Right lobe of liver (tissue), 6 donors: ENCODE data around the gene ANKRD44. TPM values are rescaled to one million over a fixed set of nuclear protein-coding genes. Genes with fewer than 3 reads are reported as not detected.

Source experiments
- ATAC-seq, 4 donors: fragments of 200-7000 bp; cut with Tn5 transposase; one replicate each; pipeline ENCODE4 v1.9.1; 2020; ENCODE audit warnings: mild to moderate bottlenecking in 4 of 4, moderate library complexity in 4 of 4
- DNase-seq, 3 donors: peaks; one replicate each; pipeline ENCODE4 v3.0.0-alpha.2; 2020
- H3K27ac ChIP-seq, 3 donors: fragments of 200-600 bp; one replicate each; pipeline ENCODE4 v1.8.0; 2022
- H3K27me3 ChIP-seq, 2 donors: fragments of 200-600 bp; one replicate each; pipeline ENCODE4 v1.8.0; 2022
- H3K36me3 ChIP-seq, 4 donors: fragments of 200-600 bp; sonication (generic) in 1 of 4; one replicate each; pipeline versions ENCODE4 v1.5.1 to v1.8.0; 2017 to 2022; ENCODE audit warnings: control low read depth in 1 of 4
- H3K4me1 ChIP-seq, 4 donors: fragments of 200-600 bp; sonication (generic) in 1 of 4; one replicate each; pipeline versions ENCODE4 v1.5.1 to v1.8.0; 2017 to 2022; ENCODE audit warnings: control low read depth in 1 of 4
- H3K4me3 ChIP-seq, 3 donors: fragments of 200-600 bp; one replicate each; pipeline ENCODE4 v1.8.0; 2022
- H3K9me3 ChIP-seq, 4 donors: fragments of 200-600 bp; sonication (generic) in 1 of 4; one replicate each; pipeline versions ENCODE4 v1.5.1 to v1.8.0; 2017 to 2022; ENCODE audit warnings: control low read depth in 1 of 4
- CTCF ChIP-seq, 4 donors: fragments of 200-600 bp in 3 of 4; fragments of 450-650 bp in 1 of 4; IDR thresholded peaks; one replicate each; pipeline versions ENCODE4 v1.5.1 to v1.8.0; 2016 to 2022; ENCODE audit warnings: antibody characterized with exemption in 4 of 4, mild to moderate bottlenecking in 2 of 4
- POLR2A ChIP-seq: fragments of 450-650 bp; IDR thresholded peaks from one replicate; pipeline ENCODE4 v1.6.1; 2017; ENCODE audit warnings: antibody characterized with exemption, mild to moderate bottlenecking
- WGBS: methylation state at CpG from one replicate; pipeline ENCODE4 v1.1.6; 2018; ENCODE audit warnings: low coverage, low lambda C conversion rate; ENCODE audit not compliant: insufficient coverage; ENCODE audit errors: missing lambda C conversion rate; 5-methylcytosine and 5-hydroxymethylcytosine counted together
- intact Hi-C, 2 donors: fragments of 100-400 bp; cut with DNase I; formaldehyde crosslinking; loops; one replicate each; pipeline versions ENCODE4 v1.11.2 to v1.14.1; 2022
- total RNA-seq, 6 experiments: library from RNA; depleted of rRNA in 2 of 6; stranded (reverse); fragments of >200 nt in 2 of 6; fragmentation: NEBNext Ultra II Directional in 3 of 6; extraction: Animal tissue kit (Norgen Biotek cat#: 25700) in 3 of 6; gene quantifications; one replicate each; pipeline versions ENCODE4 v1.1.0 to v1.2.4, GENCODE V29; 2016 to 2023
- donor health status: DM: no; HTN: yes; CAD: no.
- donor health status: DM: no; HTN: no; CAD: no.
- donor health status: DM: no; HTN: no; CAD: no.
- donor health status: DM: no; HTN: yes; CAD: no.
- donor health status: DM: no; HTN: yes; CAD: no.

ANKRD44 gene
- total RNA-seq, 6 experiments from 2014 or later: 7.9 to 19.5 (median 13.3) TPM

DNA sequence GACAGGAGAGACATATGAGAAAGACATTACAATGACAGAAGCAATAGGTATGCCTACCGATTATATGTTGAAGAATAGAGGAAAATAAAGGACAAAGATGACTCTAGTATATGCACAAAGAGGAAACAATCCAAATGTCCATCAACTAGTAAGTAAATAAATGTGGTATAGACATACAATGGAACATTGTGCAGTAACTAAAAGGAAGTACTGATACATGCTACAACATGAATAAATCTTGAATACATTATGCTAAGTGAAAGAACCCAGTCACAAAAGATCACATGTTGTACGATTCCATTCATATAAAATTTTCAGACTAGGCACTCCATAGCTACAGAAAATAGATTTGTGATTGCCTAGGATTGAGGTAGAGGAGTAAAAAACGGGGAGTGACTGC is 355.5 kb downstream of the ANKRD44 start:
- no peak for ATAC-seq
- H3K4me3 ChIP-seq: no peak overlapping the region
- peaks cover 0 to 5% (median 2%) of the 10 kb centered on the region in 4 donors for H3K4me1 ChIP-seq
- WGBS: 39% methylated on average over 3 of the region's 3 CpGs
- H3K9me3 ChIP-seq: no peaks in the 10 kb centered on the region
- intact Hi-C loops: no loop called here
- TF ChIP-seq POLR2A: no peak
- H3K36me3 ChIP-seq: no peaks in the 10 kb centered on the region
- H3K27me3 ChIP-seq: no peaks in the 10 kb centered on the region
- no peak for DNase-seq
- no peak overlapping the region for H3K27ac ChIP-seq

DNA sequence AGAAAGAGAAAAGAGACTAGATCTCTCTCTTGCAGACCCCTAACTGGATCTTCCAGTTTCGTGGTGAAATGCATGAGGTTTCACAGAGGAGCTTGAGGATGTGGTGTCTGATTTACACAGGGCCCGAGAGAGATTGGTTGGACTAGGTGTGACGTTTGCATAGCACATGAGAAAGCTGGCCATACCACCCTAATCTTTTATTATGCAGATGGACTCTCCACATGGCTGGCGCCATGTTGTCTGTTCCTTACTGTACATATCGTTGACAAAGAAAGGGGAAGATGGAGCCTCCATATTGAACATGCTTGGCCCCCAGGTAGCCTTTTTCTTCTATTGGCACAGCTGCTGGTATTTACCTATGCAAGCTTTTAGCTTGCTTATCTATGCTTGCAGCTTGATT is 356.6 kb downstream of the ANKRD44 start:
- 90% methylated on average over 2 of the region's 5 CpGs for WGBS
- no peaks in the 10 kb centered on the region for H3K36me3 ChIP-seq
- intact Hi-C loops: no loop called here
- no peak overlapping the region for H3K4me3 ChIP-seq
- TF ChIP-seq POLR2A: no peak
- no peak for TF ChIP-seq CTCF (IDR thresholded peaks at IDR 0.05)
- H3K27ac ChIP-seq: no peak overlapping the region
- no peaks in the 10 kb centered on the region for H3K4me1 ChIP-seq
- DNase-seq (no peak), ATAC-seq (no peak)
- no peaks in the 10 kb centered on the region for H3K9me3 ChIP-seq
- H3K27me3 ChIP-seq: no peaks in the 10 kb centered on the region

DNA sequence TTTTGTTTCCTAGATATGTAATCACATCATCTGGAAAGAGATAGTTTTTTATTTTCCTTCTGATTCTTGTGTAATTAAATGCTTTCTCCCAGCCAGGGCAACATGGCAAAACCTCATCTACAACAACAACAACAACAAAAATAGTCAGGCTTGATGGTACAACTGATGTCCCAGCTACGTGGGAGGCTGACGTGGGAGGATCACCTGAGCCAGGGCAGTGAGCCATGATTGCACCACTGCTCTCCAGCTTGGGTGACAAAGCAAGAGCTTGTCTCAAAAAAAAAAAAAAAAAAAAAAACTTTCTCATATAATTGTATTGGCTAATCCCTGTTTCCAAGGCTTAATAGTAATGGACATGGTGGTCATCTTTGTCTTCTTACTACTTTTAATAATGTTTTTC is 357.6 kb downstream of the ANKRD44 start:
- H3K4me3 ChIP-seq: no peak overlapping the region
- no peak overlapping the region for H3K27ac ChIP-seq
- no peak for TF ChIP-seq POLR2A
- TF ChIP-seq CTCF (IDR thresholded peaks at IDR 0.05): no peak
- H3K4me1 ChIP-seq: no peaks in the 10 kb centered on the region
- ATAC-seq (no peak), DNase-seq (no peak)
- 51% methylated on average over 2 of the region's 2 CpGs for WGBS
- no peaks in the 10 kb centered on the region for H3K36me3 ChIP-seq
- no peaks in the 10 kb centered on the region for H3K9me3 ChIP-seq
- intact Hi-C loops: no loop called here
- H3K27me3 ChIP-seq: no peaks in the 10 kb centered on the region

- ATAC-seq: no peak
- no peak for DNase-seq
- WGBS: 31% methylated on average over 1 of the region's 2 CpGs
- Histone ChIP-seq H3K4me1 (no peaks in the 10 kb centered on the region), H3K9me3 (no peaks in the 10 kb centered on the region), H3K4me3 (no peak overlapping the region), H3K36me3 (no peaks in the 10 kb centered on the region), H3K27ac (no peak overlapping the region), H3K27me3 (no peaks in the 10 kb centered on the region)
- intact Hi-C loops: no loop called here
- TF ChIP-seq POLR2A (no peak), CTCF (IDR thresholded peaks at IDR 0.05) (no peak)
These were observed 358.6 kb downstream of the ANKRD44 start for GRCh38 chr2:196951973-196952372.

GRCh38 chr2:196949116-196949515 is 361.5 kb downstream of the ANKRD44 start:
- intact Hi-C loops: no loop called here
- ATAC-seq (no peak), DNase-seq (no peak)
- TF ChIP-seq CTCF (IDR thresholded peaks at IDR 0.05) (no peak), POLR2A (no peak)
- no peaks in the 10 kb centered on the region for H3K36me3 ChIP-seq
- no peaks in the 10 kb centered on the region for H3K4me1 ChIP-seq
- WGBS: 63% methylated on average over 3 of the region's 5 CpGs
- H3K9me3 ChIP-seq: no peaks in the 10 kb centered on the region
- H3K27ac ChIP-seq: no peak overlapping the region
- no peak overlapping the region for H3K4me3 ChIP-seq
- H3K27me3 ChIP-seq: no peaks in the 10 kb centered on the region
